Activated T-helper 2 cell treated with anti-CD3 and anti-CD28 coated beads, Interferon-gamma antibody, Interleukin-2, Interleukin-4, amounts not matched to agents 10 μg/mL and 5 μg/mL and 100 μg/mL, durations not matched to agents 14 hours and 24 hours and 36 hours (primary cell): ENCODE data around the gene CFAP52. TPM values are rescaled to one million over a fixed set of nuclear protein-coding genes. Genes with fewer than 3 reads are reported as not detected.
A peak's percentile ranks its signal among the peaks of the same experiment; 100 is the strongest.
"Not testable (repeated sequence)": the region's sequence is repeated elsewhere in the genome, so short reads cannot be mapped to it uniquely, and the experiment has no call there.

Experiments used
- DNase-seq: peaks from one replicate; pipeline ENCODE4 v3.0.0; 2021; ENCODE audit warnings: low spot score
- H3K27ac Mint-ChIP-seq: one replicate; pipeline ENCODE4 v1.8.0; 2021; ENCODE audit warnings: mixed read lengths
- H3K27me3 Mint-ChIP-seq: one replicate; pipeline ENCODE4 v1.8.0; 2021; ENCODE audit warnings: low read depth, mixed read lengths
- H3K36me3 Mint-ChIP-seq: one replicate; pipeline ENCODE4 v1.8.0; 2021; ENCODE audit warnings: low read depth, mixed read lengths
- H3K4me1 Mint-ChIP-seq: one replicate; pipeline ENCODE4 v1.8.0; 2021; ENCODE audit warnings: low read depth, mixed read lengths
- H3K4me3 Mint-ChIP-seq: one replicate; pipeline ENCODE4 v1.8.0; 2021; ENCODE audit warnings: low read depth, mild to moderate bottlenecking, moderate library complexity, mixed read lengths
- H3K9me3 Mint-ChIP-seq: one replicate; pipeline ENCODE4 v1.8.0; 2021; ENCODE audit warnings: mixed read lengths
- intact Hi-C: fragments of 100-400 bp; cut with micrococcal nuclease; formaldehyde crosslinking; loops from one replicate; pipeline ENCODE4 v1.15.1; 2023
- total RNA-seq: library from RNA; stranded (reverse); gene quantifications from 2 replicates; pipeline ENCODE4 v1.2.3, GENCODE V29; 2022

Gene CFAP52
- total RNA-seq, 1 donor from 2014 or later: not detected

- Mint-ChIP-seq H3K36me3 (peaks cover 4% of the 10 kb centered on the region), H3K27me3 (no peaks in the 10 kb centered on the region), H3K27ac (no peak overlapping the region), H3K9me3 (no peaks in the 10 kb centered on the region), H3K4me1 (peaks cover 7% of the 10 kb centered on the region), H3K4me3 (no peak overlapping the region)
- no peak for DNase-seq
- intact Hi-C loops: no loop called here
Observed at GRCh38 chr17:9553181-9553580, 23.3 kb upstream of the CFAP52 start.

DNA sequence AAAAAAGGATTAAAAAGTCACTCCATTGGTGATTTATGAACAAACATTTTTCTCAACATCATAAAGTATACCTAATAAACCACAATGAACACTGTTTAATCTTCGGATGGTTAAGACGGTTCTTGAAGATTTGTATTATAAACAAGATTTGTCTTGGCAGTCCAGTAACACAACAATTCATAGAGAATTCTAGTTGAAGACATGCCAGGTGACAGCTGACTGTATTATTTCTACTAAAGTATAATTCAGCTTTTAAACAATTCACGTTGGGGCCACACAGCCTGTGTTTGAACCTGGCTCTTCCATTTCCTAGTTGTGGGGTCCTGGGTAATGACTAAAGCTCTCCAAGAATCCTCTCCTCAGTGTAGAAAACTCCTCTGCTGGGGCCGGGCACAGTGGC is 22.8 kb upstream of the CFAP52 start:
- Mint-ChIP-seq H3K36me3 (peaks cover 4% of the 10 kb centered on the region), H3K27ac (no peak overlapping the region), H3K27me3 (no peaks in the 10 kb centered on the region), H3K9me3 (no peaks in the 10 kb centered on the region), H3K4me3 (no peak overlapping the region), H3K4me1 (peaks cover 7% of the 10 kb centered on the region)
- intact Hi-C loops: no loop called here
- no peak for DNase-seq

DNA sequence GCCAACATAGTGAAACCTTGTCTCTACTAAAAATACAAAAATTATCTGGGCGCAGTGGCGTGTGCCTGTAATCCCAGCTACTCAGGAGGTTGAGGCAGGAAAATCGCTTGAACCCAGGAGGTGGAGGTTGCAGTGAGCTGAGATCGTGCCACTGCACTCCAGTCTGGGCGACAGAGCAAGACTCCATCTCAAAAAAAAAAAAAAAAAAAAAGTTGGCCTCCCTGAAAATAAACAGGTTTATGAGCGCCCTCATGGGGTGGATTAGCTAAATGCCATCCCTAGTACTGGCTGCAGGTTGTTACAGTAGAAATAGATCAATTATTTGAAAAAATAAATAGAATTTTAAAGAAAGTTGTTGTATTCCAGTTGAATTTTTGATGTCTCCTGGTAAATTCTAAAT is 21.7 kb upstream of the CFAP52 start:
- H3K9me3 Mint-ChIP-seq, H3K27me3 Mint-ChIP-seq, H3K4me1 Mint-ChIP-seq, intact Hi-C loops, H3K36me3 Mint-ChIP-seq, H3K4me3 Mint-ChIP-seq, H3K27ac Mint-ChIP-seq: not testable (repeated sequence)
- peak; percentile 26 for DNase-seq

DNA sequence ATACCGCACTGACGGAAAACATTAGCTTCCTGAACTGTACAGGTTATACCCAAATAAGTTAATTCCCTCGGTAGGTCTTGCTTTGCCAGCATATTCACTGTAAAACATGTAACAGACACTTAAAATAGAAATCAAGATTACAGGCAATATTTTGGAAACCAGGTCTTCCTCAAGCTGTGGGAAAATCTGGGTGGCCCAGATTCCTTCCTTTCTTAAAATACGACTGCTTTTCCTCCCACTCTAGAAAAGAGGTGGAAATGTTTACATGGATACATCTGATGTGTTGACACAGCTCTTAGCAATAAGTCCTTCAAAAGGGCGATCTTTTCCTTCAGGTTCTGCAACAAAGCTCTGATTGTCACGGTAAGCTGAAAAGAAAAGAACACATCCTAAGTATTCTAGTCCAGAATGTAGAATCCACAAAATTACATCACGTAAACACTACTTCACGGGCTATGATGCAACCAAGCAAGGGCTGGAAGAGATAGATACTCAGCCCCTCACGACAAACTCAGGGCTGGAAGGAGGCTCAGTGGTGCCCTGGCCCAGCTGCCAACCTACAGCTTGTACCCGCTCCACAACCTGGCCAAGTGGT is 19.2 kb upstream of the CFAP52 start:
- Mint-ChIP-seq H3K27ac (no peak overlapping the region), H3K9me3 (no peaks in the 10 kb centered on the region), H3K4me3 (no peak overlapping the region), H3K27me3 (no peaks in the 10 kb centered on the region), H3K4me1 (no peaks in the 10 kb centered on the region), H3K36me3 (peaks cover under 1% of the 10 kb centered on the region)
- DNase-seq: no peak
- intact Hi-C loops: no loop called here

DNA sequence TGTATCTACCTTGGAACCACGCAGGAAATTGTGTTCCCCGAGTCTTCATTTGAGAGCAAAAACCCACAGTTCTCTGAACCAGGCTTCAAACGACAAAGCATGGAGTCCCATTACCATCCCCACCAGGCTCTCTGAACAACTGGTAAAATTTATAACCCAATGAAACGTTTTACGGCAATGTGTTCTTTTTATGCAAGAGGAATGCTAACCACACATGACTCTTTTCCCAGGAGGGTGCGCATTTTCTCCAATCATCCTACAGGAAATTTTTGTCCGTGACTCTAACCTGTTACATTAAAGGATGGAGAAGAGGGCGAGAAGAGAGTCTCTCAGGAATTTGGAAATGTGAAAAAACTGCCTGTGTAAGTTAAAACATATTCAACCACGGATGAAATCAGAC is 18.6 kb upstream of the CFAP52 start:
- no peak for DNase-seq
- no peaks in the 10 kb centered on the region for H3K4me1 Mint-ChIP-seq
- intact Hi-C loops: no loop called here
- H3K27me3 Mint-ChIP-seq: no peaks in the 10 kb centered on the region
- H3K4me3 Mint-ChIP-seq: no peak overlapping the region
- no peak overlapping the region for H3K27ac Mint-ChIP-seq
- no peaks in the 10 kb centered on the region for H3K9me3 Mint-ChIP-seq
- H3K36me3 Mint-ChIP-seq: peaks cover 7% of the 10 kb centered on the region

GRCh38 chr17:9564104-9564503 is 12.3 kb upstream of the CFAP52 start:
- intact Hi-C loops: no loop called here
- Mint-ChIP-seq H3K27ac (no peak overlapping the region), H3K4me1 (peaks cover 20% of the 10 kb centered on the region), H3K36me3 (peaks cover 37% of the 10 kb centered on the region), H3K4me3 (no peak overlapping the region), H3K27me3 (no peaks in the 10 kb centered on the region), H3K9me3 (no peaks in the 10 kb centered on the region)
- no peak for DNase-seq

DNA sequence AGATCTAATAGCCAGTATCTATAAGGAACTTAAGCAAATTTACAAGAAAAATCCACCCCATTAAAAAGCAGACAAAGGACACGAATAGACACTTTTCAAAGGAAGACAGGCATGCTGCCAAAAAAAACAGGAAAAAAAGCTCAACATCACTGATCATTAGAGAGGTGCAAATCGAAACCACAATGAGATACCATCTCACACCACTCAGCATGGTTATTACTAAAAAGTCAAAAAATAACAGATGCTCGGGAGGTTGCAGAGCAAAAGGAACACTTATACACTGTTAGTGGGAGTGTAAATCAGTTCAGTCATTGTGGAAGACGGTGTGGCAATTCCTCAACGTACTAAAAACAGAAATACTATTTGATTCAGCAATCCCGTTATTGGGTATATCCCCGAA is 10.4 kb upstream of the CFAP52 start:
- Mint-ChIP-seq H3K4me3 (peak overlapping the region; percentile 31), H3K36me3 (peaks cover 37% of the 10 kb centered on the region), H3K27me3 (no peaks in the 10 kb centered on the region), H3K9me3 (no peaks in the 10 kb centered on the region), H3K27ac (no peak overlapping the region), H3K4me1 (peaks cover 20% of the 10 kb centered on the region)
- intact Hi-C loops: no loop called here
- no peak for DNase-seq

DNA sequence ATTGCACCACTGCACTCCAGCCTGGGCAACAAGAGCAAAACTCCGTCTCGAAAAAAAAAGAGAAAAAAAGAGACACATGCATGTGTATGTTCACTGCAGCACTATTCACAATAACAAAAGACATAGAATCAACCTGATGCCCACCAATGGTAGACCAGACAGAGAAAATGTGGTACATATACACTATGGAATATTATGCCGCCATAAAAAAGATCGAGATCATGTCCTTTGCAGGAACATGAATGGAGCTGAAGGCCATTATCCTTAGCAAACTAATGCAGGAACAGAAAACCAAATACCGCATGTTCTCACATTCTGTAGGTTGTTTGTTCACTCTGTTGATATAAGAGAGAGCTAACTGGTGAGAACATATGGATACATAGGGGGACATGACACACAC is 9.7 kb upstream of the CFAP52 start:
- H3K4me3 Mint-ChIP-seq, H3K27ac Mint-ChIP-seq, H3K9me3 Mint-ChIP-seq, DNase-seq, intact Hi-C loops, H3K27me3 Mint-ChIP-seq: not testable (repeated sequence)
- Mint-ChIP-seq H3K36me3 (peaks cover 37% of the 10 kb centered on the region), H3K4me1 (peaks cover 20% of the 10 kb centered on the region)

- peaks cover 20% of the 10 kb centered on the region for H3K4me1 Mint-ChIP-seq
- no peak for DNase-seq
- H3K36me3 Mint-ChIP-seq: peaks cover 30% of the 10 kb centered on the region
- no peak overlapping the region for H3K27ac Mint-ChIP-seq
- no peaks in the 10 kb centered on the region for H3K9me3 Mint-ChIP-seq
- H3K27me3 Mint-ChIP-seq: no peaks in the 10 kb centered on the region
- intact Hi-C loops: no loop called here
- H3K4me3 Mint-ChIP-seq: no peak overlapping the region
Observed at GRCh38 chr17:9568004-9568403, 8.4 kb upstream of the CFAP52 start.

GRCh38 chr17:9568957-9569588 is 7.4 kb upstream of the CFAP52 start:
- no peaks in the 10 kb centered on the region for H3K27me3 Mint-ChIP-seq
- H3K27ac Mint-ChIP-seq: no peak overlapping the region
- DNase-seq: no peak
- intact Hi-C loops: no loop called here
- H3K9me3 Mint-ChIP-seq: no peaks in the 10 kb centered on the region
- H3K36me3 Mint-ChIP-seq: peaks cover 23% of the 10 kb centered on the region
- peaks cover 22% of the 10 kb centered on the region for H3K4me1 Mint-ChIP-seq
- H3K4me3 Mint-ChIP-seq: no peak overlapping the region

DNA sequence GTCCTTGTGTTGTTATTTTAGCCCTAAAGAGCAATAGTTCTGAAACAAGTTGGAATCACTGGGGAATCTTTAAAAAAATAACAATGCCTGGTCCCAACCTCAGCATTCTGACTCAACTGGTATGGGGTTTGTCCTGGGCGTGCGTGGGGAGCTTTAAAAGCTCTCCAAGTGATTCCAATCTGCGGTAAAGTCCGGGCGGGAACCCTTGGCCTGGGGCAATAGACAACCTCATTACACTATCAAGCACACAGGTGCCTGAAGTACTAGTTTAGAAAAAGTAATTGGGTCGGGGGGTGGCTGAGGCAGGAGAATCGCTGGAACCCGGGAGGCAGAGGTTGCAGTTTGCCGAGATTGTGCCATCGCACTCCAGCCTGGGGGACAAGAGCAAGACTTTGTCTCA is 5.2 kb upstream of the CFAP52 start:
- Mint-ChIP-seq H3K9me3 (no peaks in the 10 kb centered on the region), H3K4me1 (peaks cover 15% of the 10 kb centered on the region), H3K27me3 (no peaks in the 10 kb centered on the region), H3K36me3 (peaks cover 13% of the 10 kb centered on the region), H3K27ac (no peak overlapping the region), H3K4me3 (no peak overlapping the region)
- no peak for DNase-seq
- intact Hi-C loops: loop anchor here (10.0 kb wide), 1 partner anchor 174 kb away; no protein-coding TSS in a partner anchor

GRCh38 chr17:9575381-9576101 is 901 bp upstream of the CFAP52 start, which contains the start of gene STX8:
TSS of gene STX8 (minus strand) at chr17:9575820. CDS start at chr17:9575808, 12 bp downstream.
- peak within 1 kb of the TSS; percentile 79 for H3K27ac Mint-ChIP-seq
- peaks cover 15% of the 10 kb centered on the region for H3K4me1 Mint-ChIP-seq
- H3K36me3 Mint-ChIP-seq: no peaks in the 10 kb centered on the region
- no peaks in the 10 kb centered on the region for H3K27me3 Mint-ChIP-seq
- H3K4me3 Mint-ChIP-seq: peak within 1 kb of the TSS; percentile 95
- no peaks in the 10 kb centered on the region for H3K9me3 Mint-ChIP-seq
- DNase-seq: peak; percentile 75
- intact Hi-C loops: loop anchor here (10.0 kb wide), 1 partner anchor 169 kb away; no protein-coding TSS in a partner anchor

DNA sequence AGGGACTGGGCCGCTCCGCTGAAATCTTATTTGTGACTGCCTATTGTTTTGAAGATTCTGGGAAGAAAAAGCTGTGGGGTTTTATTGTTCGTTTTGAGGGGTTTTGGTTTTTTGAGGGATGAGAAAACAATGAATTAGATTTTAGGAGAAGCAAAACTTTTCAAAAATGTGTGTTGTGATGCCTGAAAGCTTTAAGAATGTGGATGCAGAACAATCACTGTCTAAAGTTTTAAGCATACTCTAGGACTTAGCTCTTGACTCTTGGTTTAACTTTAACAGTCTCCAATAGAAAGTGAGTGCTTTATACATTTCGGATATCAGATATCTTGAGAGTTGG is 899 bp downstream of the CFAP52 start:
- H3K27me3 Mint-ChIP-seq: no peaks in the 10 kb centered on the region
- H3K36me3 Mint-ChIP-seq: no peaks in the 10 kb centered on the region
- H3K9me3 Mint-ChIP-seq: no peaks in the 10 kb centered on the region
- peak overlapping the region; percentile 60 for H3K4me3 Mint-ChIP-seq
- H3K4me1 Mint-ChIP-seq: peaks cover 15% of the 10 kb centered on the region
- intact Hi-C loops: loop anchor here (10.0 kb wide), 1 partner anchor 167 kb away; no protein-coding TSS in a partner anchor
- DNase-seq: no peak
- no peak overlapping the region for H3K27ac Mint-ChIP-seq
